GDM1 (cell line): ENCODE measurements around the gene UGT1A3.
"Not testable (repeated sequence)": the region's sequence is repeated elsewhere in the genome, so short reads cannot be mapped to it uniquely, and the experiment has no call there.

ENCODE experiments used
- DNase-seq: peaks from one replicate; lab custom pipeline; 2025; lab: John Stamatoyannopoulos, UW

The UGT1A3 gene

DNA sequence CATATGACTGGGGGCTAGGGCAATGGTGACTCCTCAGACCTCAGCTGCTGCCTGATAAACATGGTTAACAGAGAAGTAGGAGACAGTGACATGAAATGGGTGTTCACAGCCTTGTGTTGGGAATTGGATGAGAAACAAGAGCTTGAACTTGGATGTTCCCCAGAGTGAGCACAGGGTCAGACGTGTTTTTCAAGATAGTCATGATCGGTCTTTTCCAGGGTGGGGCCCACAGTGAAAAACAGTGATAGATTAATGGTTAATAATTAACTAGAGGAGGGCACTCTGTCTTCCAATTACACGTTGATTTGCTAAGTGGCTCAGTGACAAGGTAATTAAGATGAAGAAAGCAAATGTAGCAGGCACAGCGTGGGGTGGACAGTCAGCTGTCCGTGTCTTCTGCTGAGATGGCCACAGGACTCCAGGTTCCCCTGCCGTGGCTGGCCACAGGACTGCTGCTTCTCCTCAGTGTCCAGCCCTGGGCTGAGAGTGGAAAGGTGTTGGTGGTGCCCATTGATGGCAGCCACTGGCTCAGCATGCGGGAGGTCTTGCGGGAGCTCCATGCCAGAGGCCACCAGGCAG is at the start of gene UGT1A3:
Gene UGT1A3 (plus strand): TSS at position 320 of the 579 bp plus-strand sequence. CDS start 85 bp downstream, at position 405.
- DNase-seq = no peak

DNA sequence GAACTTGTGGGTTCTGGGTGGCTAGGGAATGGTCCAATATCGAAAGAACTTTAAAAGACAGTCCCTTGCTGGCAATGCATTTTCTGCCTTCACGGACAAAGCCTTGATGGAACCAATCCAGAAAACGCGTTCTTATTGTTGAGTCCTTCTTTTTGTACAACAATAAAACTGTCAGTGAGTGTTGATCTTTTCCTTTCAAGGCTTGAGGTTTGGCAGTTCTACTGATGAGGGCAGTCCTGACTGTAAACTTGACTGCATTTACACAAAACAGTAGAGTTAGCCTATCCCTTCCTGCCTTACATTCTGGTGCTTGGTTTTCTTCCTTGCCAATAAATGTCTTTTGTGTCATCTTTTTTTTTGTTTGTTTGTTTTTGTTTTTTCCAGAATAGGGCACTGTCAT is 49.6 kb upstream of the UGT1A3 start:
- DNase-seq = no peak

DNA sequence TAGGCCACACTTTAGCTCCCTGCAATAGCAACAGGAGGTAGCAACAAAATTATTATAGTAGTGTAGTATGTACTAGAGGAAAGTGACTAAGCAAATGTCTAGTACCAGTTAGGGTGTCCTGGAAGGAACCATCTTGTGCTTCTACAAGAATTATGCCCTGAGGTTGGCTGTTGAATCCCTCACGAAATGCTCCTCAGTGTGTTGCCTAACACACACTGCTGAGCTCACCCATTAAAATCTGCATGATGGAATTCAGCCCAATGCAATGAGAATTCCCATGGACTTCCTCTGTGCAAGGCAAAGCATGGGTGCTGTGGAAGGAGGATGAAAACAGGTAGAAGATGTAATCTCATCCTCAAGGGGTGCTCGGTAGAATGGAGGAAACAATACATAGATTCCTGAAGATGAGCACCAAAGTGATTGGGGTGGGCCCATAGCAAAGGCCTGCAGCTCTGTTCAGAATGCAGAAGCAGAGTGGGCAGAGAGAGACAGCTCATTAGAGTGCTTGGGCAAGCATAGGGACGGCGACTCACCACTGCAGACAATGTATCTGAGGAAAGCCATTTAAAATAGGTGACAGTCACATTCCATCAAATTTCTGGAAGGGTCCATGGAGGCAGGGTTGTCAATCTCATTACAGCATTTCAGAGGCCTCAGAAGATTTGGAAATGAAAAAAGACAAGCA is 48.3 kb upstream of the UGT1A3 start:
- no peak for DNase-seq

DNA sequence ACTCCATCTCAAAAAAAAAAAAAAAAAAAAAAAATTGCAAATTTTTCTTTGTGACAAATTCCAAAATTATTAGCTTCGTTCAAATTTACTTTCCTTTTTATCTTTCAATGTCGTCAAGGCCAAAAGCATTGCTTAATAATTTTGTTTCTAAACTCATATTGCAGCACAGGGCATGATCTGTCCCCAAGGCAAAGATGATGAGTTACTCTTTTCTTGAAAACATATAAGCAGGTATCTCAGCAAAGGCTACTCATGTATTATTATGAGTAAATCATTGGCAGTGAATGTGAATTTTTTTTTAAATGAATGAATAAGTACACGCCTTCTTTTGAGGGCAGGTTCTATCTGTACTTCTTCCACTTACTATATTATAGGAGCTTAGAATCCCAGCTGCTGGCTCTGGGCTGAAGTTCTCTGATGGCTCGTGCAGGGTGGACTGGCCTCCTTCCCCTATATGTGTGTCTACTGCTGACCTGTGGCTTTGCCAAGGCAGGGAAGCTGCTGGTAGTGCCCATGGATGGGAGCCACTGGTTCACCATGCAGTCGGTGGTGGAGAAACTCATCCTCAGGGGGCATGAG is 47.2 kb upstream of the UGT1A3 start, which contains the start of gene UGT1A7:
Gene UGT1A7 (plus strand): TSS at position 381 of the 579 bp plus-strand sequence. CDS start 37 bp downstream, at position 418.
- DNase-seq = no peak

DNA sequence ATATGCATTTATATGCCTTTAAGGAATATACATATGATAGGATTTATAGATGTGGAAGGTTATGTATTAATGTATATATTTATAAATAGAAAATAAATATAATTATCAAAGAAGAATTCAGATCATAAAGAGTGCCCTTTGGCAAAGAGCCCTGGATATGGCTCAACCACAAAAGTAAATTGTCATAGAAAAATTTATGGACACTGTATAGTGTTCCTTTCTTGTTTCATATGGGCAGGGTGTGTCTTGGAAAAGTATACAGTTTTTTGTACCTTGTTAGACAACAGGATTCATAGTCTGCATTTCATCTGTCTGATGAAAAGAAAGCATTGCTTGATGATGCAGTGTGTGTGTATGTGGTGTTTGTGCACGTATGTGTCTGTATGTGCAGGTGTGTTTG is 44.2 kb upstream of the UGT1A3 start:
- DNase-seq = no peak

DNA sequence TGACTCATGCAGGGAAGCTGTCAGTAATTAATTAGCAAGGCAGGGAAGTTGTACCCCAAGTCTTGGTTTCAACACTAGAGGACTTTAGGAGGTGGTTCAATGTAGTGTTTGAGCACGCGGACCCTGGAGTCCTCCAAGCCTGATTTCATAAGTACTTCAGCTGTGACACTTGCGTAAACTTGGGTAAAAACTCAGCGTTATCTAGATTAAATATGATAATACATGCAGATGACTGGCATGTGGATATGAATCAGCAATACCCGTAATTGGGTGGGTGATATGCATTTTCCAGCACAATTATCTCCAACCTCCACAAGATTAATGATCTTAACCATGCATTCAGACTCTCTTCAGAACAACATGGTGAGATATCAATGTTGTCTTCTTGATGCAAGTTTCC is 41.9 kb upstream of the UGT1A3 start:
- DNase-seq = no peak

DNA sequence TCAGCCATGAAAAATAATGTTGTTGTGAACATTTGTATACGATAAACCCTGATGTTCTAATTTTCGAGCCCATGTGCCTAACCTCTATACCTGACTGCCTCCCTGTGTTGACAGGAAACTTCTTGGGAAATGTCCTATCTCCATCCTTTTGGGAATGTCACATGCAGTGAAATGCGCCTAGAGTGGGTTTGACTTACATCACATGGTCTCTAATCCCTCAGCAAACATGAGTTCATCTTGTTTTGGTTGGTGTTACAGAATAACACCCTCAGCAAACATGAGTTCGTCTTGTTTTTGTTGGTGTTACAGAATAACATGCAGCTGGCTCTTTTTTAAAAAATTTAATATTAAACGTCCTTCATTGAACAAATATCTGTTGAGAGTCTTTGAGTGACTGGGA is 40.5 kb upstream of the UGT1A3 start:
- no peak for DNase-seq

DNA sequence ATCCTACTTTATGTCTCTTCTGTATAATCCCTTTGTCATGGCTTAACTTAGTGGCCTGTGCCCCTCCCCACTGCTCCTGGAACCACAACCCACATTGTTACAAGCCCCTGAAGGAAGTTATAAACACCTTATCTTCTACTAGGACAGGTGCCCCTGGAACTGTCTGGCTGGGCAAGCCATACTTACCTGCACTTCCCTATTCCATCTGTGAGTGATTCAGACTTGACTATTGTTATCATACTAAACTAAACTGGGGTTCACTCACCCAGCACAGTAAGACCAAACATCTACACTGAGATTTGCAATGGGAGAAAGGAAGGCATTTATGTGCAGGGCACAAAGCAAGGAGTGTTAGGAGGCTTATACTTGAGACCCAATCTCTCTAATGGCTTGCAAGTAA is 39.8 kb upstream of the UGT1A3 start:
- no peak for DNase-seq

DNA sequence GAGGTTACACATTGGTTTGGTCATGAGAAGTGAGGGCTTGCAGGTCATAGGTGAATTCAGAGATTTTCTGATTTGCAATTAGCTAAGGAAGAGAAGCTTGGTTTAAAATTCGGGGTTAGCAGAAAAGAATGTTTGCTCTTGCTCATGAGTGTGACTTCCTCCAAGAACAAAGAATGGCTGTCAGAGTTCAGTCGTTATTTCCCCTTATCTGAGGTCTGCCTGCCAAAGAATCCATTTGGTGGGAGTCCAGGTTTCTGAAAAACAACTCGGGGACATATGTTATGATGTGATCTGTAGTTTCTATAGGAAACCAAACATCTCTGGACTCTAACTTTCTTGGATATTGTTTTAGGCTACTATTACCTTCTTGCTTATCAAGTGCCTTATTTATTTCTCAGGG is 39.3 kb upstream of the UGT1A3 start:
- DNase-seq = no peak

DNA sequence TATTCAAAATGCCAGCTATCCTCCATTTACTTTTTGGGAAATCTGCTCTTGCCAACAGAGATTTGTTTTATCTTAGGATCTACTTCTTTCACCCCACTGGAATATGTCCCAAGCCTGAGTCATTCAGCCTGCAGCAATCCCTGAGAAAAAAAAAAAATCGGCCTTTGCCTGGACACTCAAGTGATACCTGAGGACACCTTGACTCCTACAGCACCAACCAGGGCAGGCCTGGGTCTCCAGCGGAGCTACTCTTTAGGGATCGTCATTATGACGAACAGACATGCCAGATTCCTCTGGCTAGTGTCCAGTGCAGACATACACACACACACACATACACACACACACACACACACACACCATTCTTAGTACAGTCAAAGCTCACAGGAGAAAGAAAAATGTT is 38.4 kb upstream of the UGT1A3 start:
- no peak for DNase-seq

DNA sequence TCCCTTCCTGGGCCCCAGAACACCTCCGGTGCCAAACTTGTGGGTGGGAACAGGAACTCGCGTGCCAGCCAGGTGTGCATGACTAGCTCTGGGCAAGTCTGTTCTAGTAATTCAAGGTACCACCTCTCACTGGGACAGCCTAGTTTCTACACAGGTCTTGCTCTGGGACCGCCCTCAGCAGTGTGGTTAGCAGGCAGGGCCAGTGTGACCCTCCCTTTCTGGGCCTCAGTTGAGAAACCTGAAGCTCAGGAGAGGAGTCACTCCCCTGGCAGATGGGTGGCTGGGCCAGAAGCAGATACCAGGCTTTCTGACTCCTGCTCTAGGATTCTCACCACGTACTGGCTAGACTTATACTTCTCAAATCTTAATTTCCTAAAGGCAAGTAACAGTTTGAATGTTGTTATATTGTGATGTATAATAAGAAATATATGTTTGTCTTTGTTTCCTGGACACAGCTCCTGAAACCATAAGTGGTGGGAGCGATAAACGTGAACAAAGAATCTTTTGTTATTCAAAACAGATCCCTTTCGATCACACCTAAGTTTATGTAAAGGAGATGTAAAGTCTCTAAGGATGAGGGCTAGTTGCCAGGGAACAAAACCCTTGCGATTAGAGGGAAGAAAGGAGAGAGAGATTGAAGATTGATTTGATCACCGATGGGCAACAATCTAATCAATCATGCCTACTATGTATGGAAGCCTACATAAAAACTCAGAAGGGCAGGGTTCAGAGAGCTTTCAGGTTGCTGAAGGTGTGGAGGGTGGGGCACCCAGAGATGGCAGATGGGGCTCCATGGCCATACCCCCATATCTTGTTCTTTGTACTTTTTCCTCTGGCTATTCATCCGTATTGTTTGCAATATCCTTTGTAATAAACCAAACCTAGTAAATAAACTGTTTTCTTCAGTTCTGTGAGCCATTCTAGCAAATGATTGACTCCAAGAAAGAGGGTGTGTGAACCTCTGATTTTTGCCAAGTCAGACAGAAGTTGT is 37.1 kb upstream of the UGT1A3 start:
- DNase-seq = no peak

DNA sequence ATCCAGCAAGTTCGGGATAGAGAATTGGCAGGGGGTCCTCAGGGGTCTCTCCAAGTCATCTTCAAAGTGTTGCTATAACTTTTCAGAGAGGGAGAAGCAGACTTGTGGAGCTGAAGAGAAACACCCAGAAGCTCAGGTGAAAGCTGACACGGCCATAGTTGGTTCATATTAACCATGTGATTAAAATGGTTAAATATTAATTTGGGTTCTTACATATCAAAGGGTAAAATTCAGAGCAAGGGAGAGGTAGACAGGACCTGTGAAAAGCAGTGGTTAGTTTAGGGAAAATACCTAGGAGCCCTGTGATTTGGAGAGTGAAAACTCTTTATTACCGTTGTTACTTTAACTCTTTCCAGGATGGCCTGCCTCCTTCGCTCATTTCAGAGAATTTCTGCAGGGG is 36.2 kb upstream of the UGT1A3 start, which contains the start of gene UGT1A6:
Gene UGT1A6 (plus strand): TSS at position 243 of the 400 bp plus-strand sequence. CDS start 115 bp downstream, at position 358.
- DNase-seq = no peak

DNA sequence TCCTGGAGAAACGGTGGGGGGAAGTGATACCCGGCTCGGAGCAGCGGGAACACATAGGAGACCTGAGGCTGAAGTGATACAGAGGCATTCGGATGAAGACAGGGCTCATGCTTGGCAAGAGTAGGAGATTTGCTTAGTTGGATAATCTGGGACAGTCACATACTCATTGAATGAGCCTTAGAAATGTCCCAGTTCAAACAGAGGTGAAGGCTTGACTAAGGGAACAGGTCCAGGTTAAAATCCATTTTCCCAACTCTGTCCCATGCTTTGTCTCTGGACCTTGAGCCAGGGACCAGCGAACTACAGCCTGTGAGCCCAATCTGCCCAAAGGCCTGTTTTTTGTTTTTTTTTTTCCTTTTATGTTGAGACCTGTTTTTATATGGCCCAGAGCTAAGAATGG is 34.9 kb upstream of the UGT1A3 start:
- DNase-seq = no peak

DNA sequence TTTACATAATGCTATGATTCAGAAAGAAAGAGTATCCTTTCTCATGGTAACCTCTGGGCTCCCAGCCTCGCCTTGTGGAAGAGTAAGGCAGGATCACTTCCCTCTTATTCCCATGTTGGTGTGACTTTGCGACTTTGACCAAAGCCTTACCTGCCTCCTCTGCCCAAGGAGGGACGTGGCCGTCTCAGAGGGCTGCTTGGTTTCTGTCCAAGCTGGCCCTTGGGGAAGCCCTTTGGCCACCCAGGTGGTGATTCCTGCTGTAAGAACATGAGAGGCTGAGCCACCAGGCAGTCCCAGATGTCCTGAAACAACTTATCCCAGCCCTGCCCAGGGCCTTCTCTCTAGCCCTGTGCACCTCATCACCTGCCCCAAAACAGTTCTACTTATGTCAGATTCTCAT is 30.1 kb upstream of the UGT1A3 start:
- no peak for DNase-seq

DNA sequence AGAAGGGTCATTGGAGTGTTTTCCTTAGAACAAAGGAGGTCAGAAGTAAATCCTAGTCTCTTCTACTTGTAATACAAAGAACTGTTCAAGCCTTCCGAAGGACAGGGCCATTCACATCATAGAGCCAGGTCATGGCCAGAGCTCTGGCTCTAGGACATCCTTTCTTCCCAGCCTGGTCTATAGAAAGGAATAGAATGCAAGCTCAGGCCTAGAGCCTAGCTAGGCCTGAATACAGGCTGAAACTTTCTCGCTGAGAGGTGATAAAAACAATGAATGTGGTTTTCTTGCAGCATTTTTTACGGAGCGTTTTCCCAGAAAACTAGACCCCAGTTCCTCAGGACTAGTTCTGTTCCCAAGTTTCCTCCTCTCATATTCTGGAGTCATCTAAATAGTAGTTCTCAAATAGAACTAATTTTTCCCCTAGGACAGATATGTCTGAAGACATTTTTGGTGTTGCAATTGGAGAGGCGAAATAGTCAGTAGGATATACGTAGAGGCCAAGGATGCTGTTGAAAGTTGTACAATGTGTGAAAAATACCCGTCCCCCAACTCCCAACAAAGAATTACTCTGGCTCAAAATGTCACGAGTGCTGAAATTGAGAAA is 29.3 kb upstream of the UGT1A3 start:
- no peak for DNase-seq

DNA sequence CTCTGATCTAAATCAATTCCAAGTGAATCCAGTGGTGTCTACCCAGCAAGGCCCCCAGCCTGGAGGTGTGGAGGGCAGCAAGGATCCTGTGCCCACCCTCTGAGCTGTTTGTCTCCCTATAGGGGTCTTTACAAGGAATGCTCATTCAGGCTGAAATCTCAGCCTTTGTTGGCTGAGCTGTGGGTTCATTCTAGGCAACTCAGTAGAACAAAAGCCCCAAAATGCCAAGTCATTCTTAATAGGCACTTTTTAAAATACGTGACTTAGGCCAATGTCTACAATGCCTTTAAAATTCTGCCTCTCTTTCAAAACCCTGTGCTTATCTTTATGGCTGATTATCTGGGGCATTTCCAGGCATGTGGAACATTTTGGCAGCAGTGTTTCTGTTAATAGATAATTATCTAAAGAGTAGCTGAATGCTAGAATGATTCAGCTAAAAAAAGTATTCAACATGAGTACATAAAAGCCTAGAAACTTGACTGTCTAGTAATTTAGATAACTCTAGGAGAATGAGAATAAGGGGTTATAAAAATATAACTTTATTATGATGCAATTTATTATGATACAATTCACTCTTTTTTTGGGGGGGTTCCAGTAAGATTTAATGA is 28.7 kb upstream of the UGT1A3 start:
- no peak for DNase-seq

DNA sequence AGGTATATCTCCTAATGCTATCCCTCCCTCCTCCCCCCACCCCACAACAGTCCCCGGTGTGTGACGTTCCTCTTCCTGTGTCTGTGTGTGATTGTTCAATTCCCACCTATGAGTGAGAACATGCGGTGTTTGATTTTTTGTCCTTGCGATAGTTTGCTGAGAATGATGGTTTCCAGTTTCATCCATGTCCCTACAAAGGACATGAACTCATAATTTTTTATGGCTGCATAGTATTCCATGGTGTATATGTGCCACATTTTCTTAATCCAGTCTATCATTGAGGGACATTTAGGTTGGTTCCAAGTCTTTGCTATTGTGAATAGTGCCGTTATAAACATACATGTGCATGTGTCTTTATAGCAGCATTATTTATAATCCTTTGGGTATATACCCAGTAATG is 28.0 kb upstream of the UGT1A3 start:
- DNase-seq = not testable (repeated sequence)

DNA sequence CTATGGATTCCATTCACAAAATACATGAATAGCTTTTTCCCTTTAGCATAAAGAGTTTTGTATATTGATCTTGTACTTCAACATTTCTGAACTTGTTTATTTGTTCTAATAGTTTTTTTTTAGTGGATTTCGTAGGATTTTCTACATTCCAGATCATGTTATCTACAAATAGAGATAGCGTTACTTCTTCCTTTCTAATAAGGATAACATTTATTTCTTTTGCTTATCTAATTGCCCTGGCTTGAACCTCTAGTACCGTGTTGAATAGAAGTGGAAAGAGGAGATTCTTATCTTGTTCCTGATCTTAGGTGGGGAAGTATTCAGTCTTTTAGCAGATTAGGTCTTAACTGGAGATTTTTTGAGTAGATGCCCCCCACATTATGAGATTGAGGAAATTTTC is 26.6 kb upstream of the UGT1A3 start:
- DNase-seq = no peak

DNA sequence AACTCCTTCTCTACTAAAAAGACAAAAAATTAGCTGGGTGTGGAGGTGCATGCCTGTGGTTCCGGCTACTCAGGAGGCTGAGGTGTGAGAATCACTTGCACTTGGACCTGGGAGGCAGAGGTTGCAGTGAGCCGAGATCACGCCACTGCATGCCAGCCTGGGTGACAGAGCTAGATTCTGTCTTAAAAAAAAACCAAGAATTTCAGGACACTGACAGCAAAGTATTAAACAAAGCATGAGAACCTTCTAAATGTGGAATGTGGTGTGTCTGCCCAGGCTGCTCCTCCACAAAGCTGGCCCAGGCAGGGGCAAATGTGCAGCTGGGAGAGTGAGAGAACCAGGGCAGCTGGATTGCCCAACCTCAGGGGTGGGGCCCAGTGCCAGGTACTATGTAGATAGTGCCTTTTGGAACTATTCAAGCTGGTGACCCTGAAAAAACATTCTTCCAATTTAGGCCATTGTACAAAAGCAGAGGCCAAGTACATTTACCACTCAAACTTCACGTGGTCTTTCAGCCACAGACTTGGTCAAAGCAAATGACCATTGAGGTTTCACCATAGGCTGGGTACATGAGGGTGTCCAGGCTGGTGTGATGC is 22.8 kb upstream of the UGT1A3 start:
- DNase-seq = no peak

DNA sequence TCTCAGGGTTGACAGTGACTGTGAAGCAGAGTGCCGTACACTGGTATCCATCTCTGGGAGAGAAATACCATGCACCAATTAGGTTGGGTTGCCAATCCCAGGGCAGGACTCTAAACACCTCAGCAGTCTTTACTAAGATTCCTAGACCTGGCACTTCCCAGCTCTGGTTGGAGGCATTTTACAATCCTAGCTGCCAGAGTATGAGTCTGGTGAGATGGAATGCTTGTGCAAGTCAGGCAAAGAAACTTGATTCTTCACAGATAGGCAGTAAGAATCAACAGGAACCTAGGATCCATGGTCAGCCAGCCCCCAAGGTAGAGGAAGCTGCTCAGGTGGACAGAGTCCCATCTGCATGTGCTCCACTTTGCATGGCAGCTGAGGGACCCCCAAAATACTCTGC is 22.1 kb upstream of the UGT1A3 start:
- DNase-seq = no peak
